Eye (tissue), 1 donor: ENCODE results near the gene WDR90.

Experiments used
- DNase-seq: peaks from one replicate; pipeline ENCODE4 v3.0.0-alpha.2; 2015

The WDR90 gene

DNA sequence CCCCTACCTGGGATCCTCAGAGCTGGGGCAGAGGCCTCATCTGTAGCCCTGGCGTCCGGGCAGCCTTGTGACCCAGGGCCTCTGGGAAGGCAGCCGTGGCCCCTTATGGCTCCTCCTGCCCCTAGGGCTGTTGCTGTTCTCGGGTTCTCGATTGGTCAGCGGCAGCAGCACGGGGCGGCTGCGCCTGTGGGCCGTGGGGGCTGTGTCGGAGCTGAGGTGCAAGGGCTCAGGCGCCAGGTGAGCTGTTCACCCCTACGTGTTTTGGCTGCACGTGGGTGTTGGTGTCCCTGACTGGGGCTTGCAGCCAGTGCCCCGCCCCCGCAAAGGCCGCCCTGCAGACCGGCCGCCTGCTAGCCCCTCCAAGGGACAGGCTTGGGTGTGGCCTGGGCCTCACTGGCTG is 12.9 kb downstream of the WDR90 start:
- no peak for DNase-seq

- DNase-seq = no peak
These were observed 13.4 kb downstream of the WDR90 start for GRCh38 chr16:662597-662996.

DNA sequence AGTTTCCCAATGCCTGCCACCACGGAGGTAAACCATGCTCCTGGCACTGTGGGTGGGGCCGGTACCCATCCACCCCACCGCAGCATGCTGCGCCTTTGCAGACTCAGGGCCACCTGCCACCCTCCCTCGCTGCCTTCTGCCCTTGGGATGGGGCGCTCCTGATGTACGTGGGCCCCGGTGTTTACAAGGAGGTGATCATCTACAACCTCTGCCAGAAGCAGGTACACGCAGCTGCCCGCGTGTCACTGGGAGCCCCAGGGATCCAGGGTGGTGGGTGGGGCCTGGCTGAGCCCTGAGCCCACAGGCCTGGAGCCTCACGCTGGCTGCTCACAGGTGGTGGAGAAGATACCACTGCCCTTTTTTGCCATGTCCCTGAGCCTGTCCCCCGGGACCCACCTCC is 17.4 kb downstream of the WDR90 start:
- no peak for DNase-seq

DNA sequence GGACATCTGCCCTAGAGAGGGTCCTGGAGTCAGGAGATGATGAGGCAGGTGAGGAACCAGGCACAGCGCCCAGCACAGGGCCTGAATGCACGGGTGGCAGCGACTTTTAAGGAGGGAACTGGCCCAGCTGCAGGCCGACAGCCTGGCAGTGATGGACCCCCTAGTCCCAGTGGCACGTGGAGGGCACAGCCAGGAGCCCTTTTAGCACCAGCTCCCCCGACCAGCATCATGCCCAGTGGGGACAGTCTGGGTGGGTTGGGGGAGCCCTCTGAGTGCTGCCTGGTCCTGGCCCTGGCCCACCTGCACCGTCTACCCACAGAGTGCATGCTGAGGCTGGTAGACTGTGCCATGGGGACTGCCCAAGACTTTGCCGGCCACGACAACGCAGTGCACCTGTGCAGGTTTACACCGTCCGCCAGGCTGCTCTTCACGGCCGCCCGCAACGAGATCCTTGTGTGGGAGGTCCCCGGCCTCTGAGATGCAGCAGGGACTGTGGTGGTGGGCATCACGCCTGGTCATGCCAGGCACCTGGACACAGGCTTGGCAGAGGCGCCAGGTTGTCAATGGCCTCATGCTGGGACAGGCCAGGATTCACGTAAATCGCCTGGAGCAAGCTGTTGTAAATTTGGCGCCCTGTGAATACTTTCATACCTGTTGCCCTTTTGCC is 18.1 kb downstream of the WDR90 start:
- DNase-seq = no peak

DNA sequence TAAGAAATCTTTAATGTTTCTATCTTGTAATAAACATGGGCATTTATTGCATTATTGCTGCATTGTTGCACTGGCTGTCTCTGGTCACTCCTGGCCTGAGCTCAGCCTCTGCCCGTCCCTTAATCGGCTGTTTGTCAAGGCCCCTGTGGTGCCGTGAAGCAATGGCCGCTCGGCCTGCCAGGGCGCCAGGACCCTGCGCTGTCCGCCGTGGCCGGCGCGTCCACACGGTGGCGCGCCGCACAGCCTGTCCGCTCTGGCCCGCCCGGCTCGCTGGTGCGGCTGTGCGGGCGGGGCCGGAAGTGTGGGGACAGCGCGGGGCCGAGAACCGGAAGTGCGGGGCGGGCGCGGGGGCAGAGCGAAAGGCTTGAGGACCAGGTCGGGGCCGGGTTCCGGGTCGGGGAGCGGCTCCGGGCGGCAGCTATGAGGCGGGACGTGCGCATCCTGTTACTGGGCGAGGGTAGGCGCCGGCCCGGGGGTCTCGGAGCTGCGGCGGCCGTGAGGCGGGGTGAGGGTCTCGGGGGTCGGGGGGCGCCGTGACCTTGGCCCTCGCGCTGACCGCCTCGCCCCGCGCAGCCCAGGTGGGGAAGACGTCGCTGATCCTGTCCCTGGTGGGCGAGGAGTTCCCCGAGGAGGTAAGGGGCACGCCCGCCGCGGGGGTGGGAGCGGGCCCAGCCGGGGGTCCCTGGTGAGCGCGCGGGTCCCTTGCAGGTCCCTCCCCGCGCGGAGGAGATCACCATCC is 18.8 kb downstream of the WDR90 start, which contains the start of gene RHOT2:
RHOT2 (plus strand) TSS at position 353 of the 739 bp plus-strand sequence; CDS start at position 421, 68 bp downstream.
- DNase-seq = peak; percentile 95

DNA sequence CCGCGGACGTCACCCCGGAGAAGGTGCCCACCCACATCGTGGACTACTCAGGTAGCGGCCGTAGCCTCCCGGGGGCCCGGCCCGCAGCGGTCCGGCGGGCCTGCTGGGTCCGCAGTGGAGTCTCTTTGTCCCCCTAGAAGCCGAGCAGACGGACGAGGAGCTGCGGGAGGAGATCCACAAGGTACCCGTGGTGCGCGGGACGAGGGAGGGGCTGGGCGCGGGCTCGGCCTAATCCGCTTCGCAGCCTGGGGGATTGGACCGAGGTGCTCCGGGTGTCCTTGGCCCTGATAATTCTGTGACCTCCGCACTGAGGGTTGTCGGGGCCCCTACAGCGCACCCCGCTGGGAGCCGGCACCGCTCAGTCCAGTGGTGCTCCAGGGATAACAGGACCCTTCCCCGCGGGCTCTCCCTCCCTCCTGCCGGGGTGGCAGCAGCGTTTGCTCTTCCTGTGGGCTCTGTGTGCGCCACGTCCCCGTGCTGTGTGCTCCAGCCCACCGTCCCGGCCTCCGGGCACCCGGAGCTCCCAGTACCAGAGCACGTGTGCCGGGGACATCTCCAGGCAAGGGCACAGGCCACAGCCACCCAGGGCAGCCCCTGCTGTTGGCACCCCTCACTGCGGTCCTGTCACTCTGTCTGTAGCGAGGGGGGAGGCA is 19.5 kb downstream of the WDR90 start:
- DNase-seq = peak; percentile 13

DNA sequence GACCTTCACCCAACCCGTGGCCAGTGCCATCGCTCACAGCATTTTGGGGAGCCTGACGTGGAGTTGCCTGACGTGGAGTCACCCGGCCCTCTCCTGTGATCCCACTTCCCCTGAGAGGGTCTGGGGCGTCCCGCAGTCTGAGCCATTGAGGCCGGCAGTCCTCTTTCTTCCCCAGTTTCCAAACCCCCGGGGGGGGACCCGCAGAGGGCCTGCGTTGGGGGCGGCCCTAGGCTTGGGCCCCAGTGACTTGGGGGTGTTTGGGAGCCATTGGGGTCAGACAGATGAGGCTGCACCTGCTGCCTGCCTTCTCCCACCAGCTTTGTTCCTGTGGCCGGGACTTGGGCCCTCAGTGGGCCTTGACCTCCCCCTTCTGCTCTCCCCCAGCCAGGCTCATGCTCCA is 20.5 kb downstream of the WDR90 start:
- DNase-seq = no peak

DNA sequence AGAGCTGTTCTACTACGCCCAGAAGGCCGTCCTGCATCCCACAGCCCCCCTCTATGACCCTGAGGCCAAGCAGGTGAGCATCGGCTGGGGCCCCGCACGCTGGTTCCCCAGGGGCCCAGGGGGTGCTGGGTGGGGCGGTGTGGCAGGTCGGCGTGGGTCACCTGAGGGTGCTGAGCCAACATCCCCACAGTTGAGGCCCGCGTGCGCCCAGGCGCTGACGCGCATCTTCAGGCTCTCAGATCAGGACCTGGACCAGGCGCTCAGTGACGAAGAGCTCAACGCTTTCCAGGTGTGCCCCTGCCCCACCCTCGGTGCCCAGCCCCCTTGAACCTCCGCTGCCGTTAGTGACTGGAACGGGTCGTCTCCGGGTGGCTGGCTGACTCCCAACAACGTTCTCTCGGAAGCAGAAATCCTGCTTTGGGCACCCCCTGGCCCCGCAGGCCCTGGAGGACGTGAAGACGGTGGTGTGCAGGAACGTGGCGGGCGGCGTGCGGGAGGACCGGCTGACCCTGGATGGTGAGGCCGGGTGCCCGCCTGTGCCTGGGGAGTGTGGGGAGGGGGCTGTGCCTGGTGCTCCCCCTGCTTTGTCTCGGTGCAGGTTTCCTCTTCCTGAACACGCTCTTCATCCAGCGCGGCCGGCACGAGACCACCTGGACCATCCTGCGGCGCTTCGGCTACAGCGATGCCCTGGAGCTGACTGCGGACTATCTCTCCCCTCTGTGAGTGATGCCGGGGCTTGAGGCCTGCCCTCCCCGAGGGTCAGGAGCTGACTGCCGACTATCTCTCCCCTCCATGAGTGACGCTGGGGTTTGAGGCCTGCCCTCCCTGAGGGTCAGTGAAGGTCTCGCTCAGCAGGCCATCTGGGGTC is 21.6 kb downstream of the WDR90 start:
- no peak for DNase-seq

- DNase-seq = no peak
These were observed 22.4 kb downstream of the WDR90 start for GRCh38 chr16:671353-672131.

- no peak for DNase-seq
These were observed 23.2 kb downstream of the WDR90 start for GRCh38 chr16:672371-672770.

DNA sequence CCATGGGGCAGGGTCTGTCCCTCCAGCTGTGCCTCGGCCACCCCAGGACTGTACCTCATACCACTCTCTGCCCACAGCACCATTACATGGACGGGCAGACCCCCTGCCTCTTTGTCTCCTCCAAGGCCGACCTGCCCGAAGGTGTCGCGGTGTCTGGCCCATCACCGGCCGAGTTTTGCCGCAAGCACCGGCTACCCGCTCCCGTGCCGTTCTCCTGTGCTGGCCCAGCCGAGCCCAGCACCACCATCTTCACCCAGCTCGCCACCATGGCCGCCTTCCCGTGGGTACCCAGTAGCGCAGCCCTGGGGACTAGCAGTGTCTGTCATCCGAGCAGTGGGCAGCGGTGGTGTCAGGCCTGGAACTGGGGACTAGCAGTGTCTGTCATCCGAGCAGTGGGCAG is 23.7 kb downstream of the WDR90 start:
- DNase-seq = no peak

- DNase-seq = no peak
These were observed 24.3 kb downstream of the WDR90 start for GRCh38 chr16:673399-673991.

- no peak for DNase-seq
These were observed 25.2 kb downstream of the WDR90 start for GRCh38 chr16:674214-674881.

GRCh38 chr16:674968-675883 is 26.1 kb downstream of the WDR90 start, which contains the start of gene RHBDL1:
TSS of gene RHBDL1 (plus strand) at chr16:675671. CDS start at chr16:675791, 120 bp downstream.
- peak; percentile 55 for DNase-seq

DNA sequence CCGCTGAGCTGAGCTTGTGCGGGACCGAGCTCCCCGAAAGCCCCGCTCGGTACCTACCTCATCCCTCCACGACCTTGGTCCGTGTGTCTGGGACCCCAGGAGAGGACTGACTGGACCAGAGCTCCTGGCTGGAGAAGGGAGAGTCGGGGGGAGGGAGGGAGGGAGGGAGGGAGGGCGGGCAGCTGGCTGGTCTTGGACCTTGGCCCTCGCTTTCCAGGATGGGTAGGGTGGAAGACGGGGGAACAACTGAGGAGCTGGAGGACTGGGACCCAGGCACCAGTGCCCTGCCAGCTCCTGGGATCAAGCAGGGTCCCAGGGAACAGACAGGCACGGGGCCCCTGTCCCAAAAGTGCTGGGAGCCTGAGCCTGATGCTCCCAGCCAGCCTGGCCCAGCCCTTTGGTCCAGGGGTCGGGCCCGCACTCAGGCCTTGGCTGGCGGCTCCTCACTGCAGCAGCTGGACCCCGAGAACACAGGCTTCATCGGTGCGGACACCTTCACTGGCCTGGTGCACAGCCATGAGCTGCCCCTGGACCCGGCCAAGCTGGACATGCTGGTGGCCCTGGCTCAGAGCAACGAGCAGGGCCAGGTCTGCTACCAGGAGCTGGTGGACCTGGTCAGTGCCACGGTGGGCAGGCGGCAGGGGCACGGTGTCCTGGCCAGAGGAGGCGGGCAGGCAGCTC is 26.9 kb downstream of the WDR90 start:
- peak; percentile 18 for DNase-seq

DNA sequence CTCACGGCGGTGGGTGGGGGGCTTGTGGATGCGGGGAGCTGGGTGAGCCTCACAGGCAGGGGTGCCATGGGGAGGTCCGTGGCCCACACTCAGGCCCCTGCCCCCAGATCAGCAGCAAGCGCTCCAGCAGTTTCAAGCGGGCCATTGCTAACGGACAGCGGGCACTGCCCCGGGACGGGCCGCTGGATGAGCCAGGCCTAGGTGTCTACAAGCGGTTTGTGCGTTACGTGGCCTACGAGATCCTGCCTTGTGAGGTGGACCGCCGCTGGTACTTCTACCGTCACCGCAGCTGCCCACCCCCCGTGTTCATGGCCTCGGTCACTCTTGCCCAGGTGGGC is 27.4 kb downstream of the WDR90 start:
- no peak for DNase-seq

DNA sequence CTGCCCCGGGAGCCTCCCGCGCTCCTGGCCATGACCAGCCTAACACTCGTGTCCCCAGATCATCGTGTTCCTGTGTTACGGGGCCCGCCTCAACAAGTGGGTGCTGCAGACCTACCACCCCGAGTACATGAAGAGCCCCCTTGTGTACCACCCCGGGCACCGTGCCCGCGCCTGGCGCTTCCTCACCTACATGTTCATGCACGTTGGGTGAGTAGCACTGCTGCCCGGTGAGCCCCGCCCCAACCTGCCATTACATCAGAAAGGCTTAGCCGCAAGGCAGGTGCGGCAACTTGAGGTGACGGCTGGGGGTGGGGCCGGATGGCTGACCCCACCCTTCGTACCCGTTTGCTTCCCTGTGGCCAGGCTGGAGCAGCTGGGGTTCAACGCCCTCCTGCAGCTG is 27.7 kb downstream of the WDR90 start:
- peak; percentile 30 for DNase-seq

DNA sequence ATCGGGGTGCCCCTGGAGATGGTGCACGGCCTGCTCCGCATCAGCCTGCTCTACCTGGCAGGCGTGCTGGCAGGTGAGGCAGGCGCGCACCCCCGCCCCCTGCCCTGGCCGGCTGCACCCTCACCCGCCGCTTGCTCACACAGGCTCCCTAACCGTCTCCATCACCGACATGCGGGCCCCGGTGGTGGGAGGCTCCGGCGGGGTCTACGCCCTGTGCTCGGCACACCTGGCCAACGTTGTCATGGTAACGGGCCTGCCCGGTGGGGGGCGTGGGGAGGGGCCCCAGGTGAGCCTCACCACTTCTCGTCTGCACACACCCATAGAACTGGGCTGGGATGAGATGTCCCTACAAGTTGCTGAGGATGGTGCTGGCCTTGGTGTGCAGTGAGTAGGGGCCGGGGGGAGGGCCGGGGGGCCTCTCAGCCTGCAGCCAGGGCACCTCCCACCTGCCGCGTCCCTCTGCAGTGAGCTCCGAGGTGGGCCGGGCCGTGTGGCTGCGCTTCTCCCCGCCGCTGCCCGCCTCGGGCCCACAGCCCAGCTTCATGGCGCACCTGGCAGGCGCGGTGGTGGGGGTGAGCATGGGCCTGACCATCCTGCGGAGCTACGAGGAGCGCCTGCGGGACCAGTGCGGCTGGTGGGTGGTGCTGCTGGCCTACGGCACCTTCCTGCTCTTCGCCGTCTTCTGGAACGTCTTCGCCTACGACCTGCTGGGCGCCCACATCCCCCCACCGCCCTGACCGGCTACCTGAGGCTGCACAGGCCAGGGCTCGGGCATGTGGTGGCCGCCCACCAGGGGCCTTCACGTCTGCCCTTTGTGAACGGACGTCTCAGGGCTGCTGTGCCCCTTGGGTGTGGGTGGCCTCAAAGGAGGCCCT is 28.4 kb downstream of the WDR90 start:
- DNase-seq = peak; percentile 24
